ENCODE measurements around the gene NPDC1.
"Not testable (repeated sequence)": the region's sequence is repeated elsewhere in the genome, so short reads cannot be mapped to it uniquely, and the experiment has no call there.

The NPDC1 gene

GRCh38 chr9:137074657-137075274, 28.8 kb upstream of the NPDC1 start:
- no peak for DNase-seq

GRCh38 chr9:137073992-137074399, 28.0 kb upstream of the NPDC1 start:
- no peak for DNase-seq

- no peak for DNase-seq
These were observed 25.3 kb upstream of the NPDC1 start for GRCh38 chr9:137071282-137071681.

GRCh38 chr9:137070906-137071275, 24.9 kb upstream of the NPDC1 start:
- DNase-seq: no peak

- DNase-seq: peak; percentile 90
These were observed 24.4 kb upstream of the NPDC1 start, which contains the start of gene SAPCD2 for GRCh38 chr9:137070201-137070905. Gene SAPCD2, minus strand, starts transcription at chr9:137070557. Its CDS starts 97 bp downstream, at chr9:137070460.

GRCh38 chr9:137069508-137070091, 23.6 kb upstream of the NPDC1 start:
- DNase-seq: peak; percentile 19

GRCh38 chr9:137068539-137069507, 22.8 kb upstream of the NPDC1 start:
- DNase-seq: no peak

- DNase-seq: peak; percentile 76
These were observed 22.0 kb upstream of the NPDC1 start for GRCh38 chr9:137067860-137068538.

- DNase-seq: no peak
These were observed 20.3 kb upstream of the NPDC1 start for GRCh38 chr9:137066096-137066861.

GRCh38 chr9:137065336-137065967, 19.5 kb upstream of the NPDC1 start:
- DNase-seq: no peak

- no peak for DNase-seq
These were observed 18.8 kb upstream of the NPDC1 start for GRCh38 chr9:137064880-137065164.

GRCh38 chr9:137064027-137064879, 18.3 kb upstream of the NPDC1 start:
- peak; percentile 74 for DNase-seq

- no peak for DNase-seq
These were observed 17.5 kb upstream of the NPDC1 start for GRCh38 chr9:137063311-137064026.

- not testable (repeated sequence) for DNase-seq
These were observed 16.8 kb upstream of the NPDC1 start for GRCh38 chr9:137062798-137063197.

- no peak for DNase-seq
These were observed 16.4 kb upstream of the NPDC1 start for GRCh38 chr9:137062384-137062783.

GRCh38 chr9:137058521-137059234, 12.7 kb upstream of the NPDC1 start:
- DNase-seq: no peak

- no peak for DNase-seq
These were observed 11.6 kb upstream of the NPDC1 start for GRCh38 chr9:137057545-137057944.

GRCh38 chr9:137056739-137057415, 10.9 kb upstream of the NPDC1 start:
- no peak for DNase-seq

Measured in right hindlimb (tissue), 1 donor.